GM12801 (cell line): Measurements from ENCODE around the gene DCLK1.

Source experiments
- TF ChIP-seq, protein P1 (sequence below): IDR thresholded peaks from one replicate; pipeline ENCODE4 v1.5.1; 2011; ENCODE audit warnings: control low read depth; ENCODE audit not compliant: insufficient read length; ENCODE audit errors: extremely low read depth

Gene DCLK1

DNA sequence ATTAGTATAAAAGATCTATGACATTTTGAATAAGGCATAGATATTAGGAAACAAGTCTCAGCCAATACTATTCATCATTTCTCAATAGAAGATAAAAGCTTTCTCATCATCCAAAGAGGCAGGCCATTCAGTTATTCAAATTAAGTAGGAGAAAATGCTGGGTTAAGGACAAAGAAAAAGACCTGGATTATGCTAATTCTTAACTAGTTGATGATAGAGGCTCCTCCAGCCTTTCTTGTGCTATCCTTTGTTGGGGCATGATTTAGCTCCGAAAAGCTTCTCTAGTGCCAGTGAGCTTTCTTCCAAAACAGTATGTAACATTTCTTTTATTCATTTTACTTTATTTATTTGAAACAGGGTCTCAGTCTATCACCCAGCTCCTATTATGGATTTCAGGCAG lies 223.0 kb downstream of the DCLK1 start:
- TF ChIP-seq, protein P1, sequence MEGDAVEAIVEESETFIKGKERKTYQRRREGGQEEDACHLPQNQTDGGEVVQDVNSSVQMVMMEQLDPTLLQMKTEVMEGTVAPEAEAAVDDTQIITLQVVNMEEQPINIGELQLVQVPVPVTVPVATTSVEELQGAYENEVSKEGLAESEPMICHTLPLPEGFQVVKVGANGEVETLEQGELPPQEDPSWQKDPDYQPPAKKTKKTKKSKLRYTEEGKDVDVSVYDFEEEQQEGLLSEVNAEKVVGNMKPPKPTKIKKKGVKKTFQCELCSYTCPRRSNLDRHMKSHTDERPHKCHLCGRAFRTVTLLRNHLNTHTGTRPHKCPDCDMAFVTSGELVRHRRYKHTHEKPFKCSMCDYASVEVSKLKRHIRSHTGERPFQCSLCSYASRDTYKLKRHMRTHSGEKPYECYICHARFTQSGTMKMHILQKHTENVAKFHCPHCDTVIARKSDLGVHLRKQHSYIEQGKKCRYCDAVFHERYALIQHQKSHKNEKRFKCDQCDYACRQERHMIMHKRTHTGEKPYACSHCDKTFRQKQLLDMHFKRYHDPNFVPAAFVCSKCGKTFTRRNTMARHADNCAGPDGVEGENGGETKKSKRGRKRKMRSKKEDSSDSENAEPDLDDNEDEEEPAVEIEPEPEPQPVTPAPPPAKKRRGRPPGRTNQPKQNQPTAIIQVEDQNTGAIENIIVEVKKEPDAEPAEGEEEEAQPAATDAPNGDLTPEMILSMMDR: no peak

DNA sequence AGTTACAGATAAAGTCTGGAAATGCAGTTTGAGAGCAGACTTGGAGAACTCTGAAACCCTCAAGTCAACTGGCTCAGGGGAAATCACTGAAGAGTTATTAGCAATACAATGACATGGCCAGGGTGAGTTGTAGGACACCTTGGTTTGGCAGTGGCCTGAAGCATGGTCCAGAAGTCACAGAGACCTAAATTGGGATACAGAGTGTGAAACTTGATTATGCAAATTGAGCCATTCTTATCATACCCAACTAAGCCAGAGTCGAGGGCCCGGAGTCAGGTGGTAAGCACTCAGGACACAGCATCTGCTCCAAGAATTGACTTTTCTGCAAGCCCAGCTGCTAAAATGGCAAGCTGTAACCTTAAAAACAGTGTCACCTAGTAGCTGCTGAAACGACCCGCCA lies 224.5 kb downstream of the DCLK1 start:
- TF ChIP-seq, protein P1: no peak

DNA sequence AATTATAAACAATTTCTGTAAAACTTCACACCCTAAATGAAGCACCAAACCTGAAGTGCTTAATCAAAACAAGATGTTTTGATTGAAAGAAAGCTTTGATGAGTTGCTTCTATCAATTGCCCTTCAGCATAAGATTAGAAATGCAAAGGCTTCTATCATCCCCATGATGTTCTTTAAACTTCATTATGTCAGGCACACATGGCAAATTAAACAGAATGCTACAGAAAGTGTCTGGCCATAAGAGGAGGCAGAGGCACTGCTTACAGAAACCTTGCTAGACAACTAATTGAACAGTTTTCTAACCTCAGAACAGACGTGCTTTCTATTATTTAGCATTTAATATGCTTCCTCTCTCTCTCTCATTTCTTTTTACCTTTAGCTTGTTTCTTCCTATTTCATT lies 228.1 kb downstream of the DCLK1 start:
- TF ChIP-seq, protein P1: no peak

DNA sequence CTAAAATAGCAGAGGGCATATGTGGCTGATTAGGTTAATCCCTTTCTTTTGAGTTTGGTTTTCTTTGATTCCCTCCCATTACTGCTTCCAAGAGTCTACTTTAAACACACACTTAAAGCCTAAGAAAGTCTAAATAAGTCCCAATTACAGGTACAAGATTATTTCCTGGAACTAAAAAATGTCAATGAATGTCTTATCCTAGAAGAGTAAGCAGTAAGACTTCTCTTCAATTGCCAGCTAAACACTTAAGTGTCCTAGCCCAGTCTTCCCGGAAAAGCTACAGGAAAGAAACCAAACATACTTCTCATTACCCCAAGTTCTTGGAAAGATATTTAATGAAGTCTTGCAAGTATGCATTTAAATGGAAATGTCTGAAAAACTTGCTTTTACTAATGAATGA lies 233.1 kb downstream of the DCLK1 start:
- TF ChIP-seq, protein P1: no peak

DNA sequence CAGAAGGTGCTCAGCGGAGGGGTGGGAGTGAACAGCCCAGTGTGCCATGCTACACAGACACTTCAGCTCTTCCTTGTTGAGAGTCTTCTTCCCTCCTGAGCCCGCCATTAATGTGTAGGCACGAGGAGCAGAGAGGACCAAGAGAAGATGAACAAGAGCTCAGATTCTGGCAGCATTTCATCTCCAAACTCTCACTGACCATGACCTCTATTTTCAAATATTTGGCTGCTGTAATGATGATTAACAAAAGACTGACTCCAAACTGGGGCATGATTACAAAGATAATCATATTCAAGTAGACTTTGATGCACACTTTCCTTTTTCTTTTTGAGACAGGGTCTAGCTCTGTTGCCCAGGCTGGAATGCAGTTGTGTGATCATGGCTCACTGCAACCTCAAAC lies 236.5 kb downstream of the DCLK1 start:
- TF ChIP-seq, protein P1: no peak

DNA sequence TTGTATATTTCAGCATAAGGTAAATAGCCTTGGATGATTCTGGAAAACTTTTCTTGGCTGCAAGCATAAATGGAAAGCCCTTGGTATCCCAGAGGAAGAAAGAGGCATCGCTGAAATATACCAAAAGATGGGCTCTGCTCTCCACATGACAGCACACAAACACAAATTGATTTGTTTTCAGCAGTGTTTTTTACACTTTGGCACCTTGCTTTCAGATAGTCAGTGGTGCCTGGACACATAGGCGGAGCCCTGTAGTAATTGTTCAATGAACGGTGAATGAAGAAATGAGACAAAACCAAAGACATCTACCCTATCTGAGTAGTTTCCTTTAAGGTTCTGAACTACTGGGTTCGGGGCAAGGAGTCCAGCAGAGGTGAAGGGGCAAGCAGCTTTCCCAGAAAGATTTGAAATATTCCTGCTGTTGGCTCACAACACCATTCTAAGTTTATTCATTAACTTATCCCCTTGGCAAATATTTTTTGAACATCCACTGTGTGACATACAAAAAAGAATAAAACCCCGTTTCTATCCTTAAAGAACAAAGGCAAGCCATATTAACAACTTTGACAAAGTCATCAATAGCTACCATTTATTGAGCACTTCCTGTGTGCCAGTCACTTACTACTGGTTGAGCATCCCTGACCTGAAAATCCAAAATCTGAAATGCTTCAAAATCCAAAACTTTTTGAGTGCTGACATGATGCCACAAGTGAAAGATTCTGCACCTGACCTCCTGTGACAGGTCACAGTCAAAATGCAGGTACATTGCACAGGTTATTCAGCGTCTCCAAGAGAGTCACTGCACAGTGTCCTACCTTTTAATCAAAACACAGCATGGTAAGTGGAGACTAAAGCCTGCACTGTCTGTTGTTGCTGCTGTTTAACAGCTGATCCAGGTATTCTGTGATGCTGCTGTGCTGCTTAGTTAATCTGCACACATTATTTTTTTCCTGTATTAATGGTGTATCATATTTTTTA lies 238.1 kb downstream of the DCLK1 start:
- TF ChIP-seq, protein P1: no peak

DNA sequence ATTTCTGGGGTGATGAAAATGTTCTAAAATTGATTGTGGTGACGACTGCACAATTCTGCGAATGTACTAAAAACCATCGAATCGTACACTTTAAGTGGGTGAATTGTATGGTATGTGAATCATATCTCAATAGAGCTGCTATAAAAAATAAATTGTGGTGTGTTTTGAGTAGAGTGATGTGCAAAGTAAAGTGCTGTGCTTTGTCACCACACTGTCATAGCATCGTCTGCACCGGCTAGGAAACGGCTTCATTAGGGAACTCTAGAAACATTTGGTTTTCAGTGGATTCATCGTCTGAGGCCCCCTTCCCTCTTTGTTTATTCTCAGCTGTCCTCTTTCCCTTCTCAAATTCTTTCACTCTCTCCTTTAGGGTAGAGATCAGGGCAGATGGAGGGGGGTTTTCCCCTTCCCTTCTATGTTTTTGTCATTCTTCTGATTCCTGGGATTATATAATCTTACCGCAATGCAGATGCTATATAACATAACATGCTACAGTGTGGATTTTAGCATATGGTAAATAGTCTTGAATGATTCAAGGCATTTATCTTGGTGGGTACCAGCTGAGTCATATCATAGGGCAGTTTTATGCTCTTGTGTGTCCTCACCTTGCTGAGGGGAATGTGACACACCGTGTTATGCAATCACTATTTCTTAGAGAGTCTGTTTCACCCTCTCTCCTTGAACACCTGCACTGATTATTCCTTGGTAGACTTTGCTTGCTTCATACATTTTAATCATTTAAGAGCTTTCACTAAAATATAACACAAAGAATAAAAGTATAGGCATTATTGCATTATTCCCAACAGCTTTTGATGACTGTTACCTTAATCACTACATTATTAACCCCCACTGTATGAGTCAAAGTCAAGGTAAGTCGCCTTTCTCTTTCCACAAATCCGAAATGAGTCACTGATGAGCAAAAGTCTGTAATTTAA lies 239.4 kb downstream of the DCLK1 start:
- TF ChIP-seq, protein P1: no peak
